ENCODE data around the gene PPP1R12A. TPM values are rescaled to one million over a fixed set of nuclear protein-coding genes. Genes with fewer than 3 reads are reported as not detected.

Gene PPP1R12A
- total and polyA plus RNA-seq, 10 donors, result 14.4 to 141 (median 103) TPM

GRCh38 chr12:79830440-79830839 lies 104.5 kb downstream of the PPP1R12A start:
- no peak for DNase-seq
- H3K27ac ChIP-seq, result no peak overlapping the region
- peaks cover 0 to 50% (median 20%) of the 10 kb centered on the region in 6 donors for H3K4me1 ChIP-seq
- intact Hi-C loops (cut with DNase I; ENCODE audit: low total_unique reads), result no loop called here
- no peaks in the 10 kb centered on the region for H3K9me3 ChIP-seq
- H3K4me3 ChIP-seq, result no peak overlapping the region
- 47 to 78% (median 74%) methylated on average over 2 of the region's 2 CpGs for WGBS, 5 donors
- no peaks in the 10 kb centered on the region for H3K27me3 ChIP-seq (replicated peaks in 1 of 7)
- H3K36me3 ChIP-seq, result peaks cover 0 to 63% (median 8%) of the 10 kb centered on the region in 6 donors
- TF ChIP-seq CTCF (IDR thresholded peaks at IDR 0.05 in 8 of 11, conservative IDR thresholded peaks at IDR 0.05 in 3 of 11) (no peak), POLR2A (IDR thresholded peaks at IDR 0.05) (no peak), POLR2AphosphoS5 (IDR thresholded peaks at IDR 0.05) (no peak)

- Histone ChIP-seq H3K27ac (no peak overlapping the region), H3K36me3 (peaks cover 0 to 57% (median 8%) of the 10 kb centered on the region in 6 donors), H3K27me3 (replicated peaks in 1 of 7) (no peaks in the 10 kb centered on the region), H3K9me3 (no peaks in the 10 kb centered on the region), H3K4me1 (peaks cover 0 to 62% (median 21%) of the 10 kb centered on the region in 6 donors), H3K4me3 (no peak overlapping the region)
- 95 to 99% (median 96%) methylated on average over 2 of the region's 2 CpGs for WGBS, 5 donors
- TF ChIP-seq POLR2A (IDR thresholded peaks at IDR 0.05) (no peak), POLR2AphosphoS5 (IDR thresholded peaks at IDR 0.05) (no peak), CTCF (IDR thresholded peaks at IDR 0.05 in 8 of 11, conservative IDR thresholded peaks at IDR 0.05 in 3 of 11) (no peak)
- DNase-seq, result no peak
- intact Hi-C loops (cut with DNase I; ENCODE audit: low total_unique reads), result no loop called here
Measured at GRCh38 chr12:79828924-79829323, 106.0 kb downstream of the PPP1R12A start.

- Histone ChIP-seq H3K27me3 (replicated peaks in 1 of 7) (no peaks in the 10 kb centered on the region), H3K4me1 (peaks cover 0 to 52% (median 21%) of the 10 kb centered on the region in 6 donors), H3K9me3 (no peaks in the 10 kb centered on the region), H3K4me3 (no peak overlapping the region), H3K27ac (no peak overlapping the region), H3K36me3 (peaks cover 0 to 61% (median 8%) of the 10 kb centered on the region in 6 donors)
- intact Hi-C loops (cut with DNase I; ENCODE audit: low total_unique reads), result no loop called here
- no peak for TF ChIP-seq POLR2AphosphoS5 (IDR thresholded peaks at IDR 0.05)
- TF ChIP-seq POLR2A (IDR thresholded peaks at IDR 0.05), result no peak
- no peak for TF ChIP-seq CTCF (IDR thresholded peaks at IDR 0.05 in 8 of 11, conservative IDR thresholded peaks at IDR 0.05 in 3 of 11)
- no peak for DNase-seq
- 94 to 99% (median 94%) methylated on average over 3 of the region's 3 CpGs for WGBS, 5 donors
Measured at GRCh38 chr12:79827484-79827883, 107.4 kb downstream of the PPP1R12A start.

GRCh38 chr12:79826267-79827128 lies 108.4 kb downstream of the PPP1R12A start:
- H3K27ac ChIP-seq, result no peak overlapping the region
- H3K9me3 ChIP-seq, result no peaks in the 10 kb centered on the region
- no peak overlapping the region for H3K4me3 ChIP-seq
- no peaks in the 10 kb centered on the region for H3K27me3 ChIP-seq (replicated peaks in 1 of 7)
- TF ChIP-seq CTCF (IDR thresholded peaks at IDR 0.05 in 8 of 11, conservative IDR thresholded peaks at IDR 0.05 in 3 of 11) (no peak), POLR2A (IDR thresholded peaks at IDR 0.05) (no peak), POLR2AphosphoS5 (IDR thresholded peaks at IDR 0.05) (no peak)
- 91 to 94% (median 93%) methylated on average over 6 of the region's 6 CpGs for WGBS, 5 donors
- H3K36me3 ChIP-seq, result peaks cover 0 to 59% (median 7%) of the 10 kb centered on the region in 6 donors
- no peak for DNase-seq
- intact Hi-C loops (cut with DNase I; ENCODE audit: low total_unique reads), result no loop called here
- peaks cover 0 to 42% (median 17%) of the 10 kb centered on the region in 6 donors for H3K4me1 ChIP-seq
